GM12878 (cell line): ENCODE results near the gene CGREF1. TPM values are rescaled to one million over a fixed set of nuclear protein-coding genes. Genes with fewer than 3 reads are reported as not detected.
"Not testable (repeated sequence)": the region's sequence is repeated elsewhere in the genome, so short reads cannot be mapped to it uniquely, and the experiment has no call there.

Experiments used
- ATAC-seq: fragments of 200-7000 bp; cut with Tn5 transposase; 3 replicates; pipeline ENCODE4 v1.9.1; 2020; ENCODE audit warnings: mild to moderate bottlenecking, moderate library complexity
- BruUV-seq: library from RNA; stranded (reverse); fragments of 400-500 nt; replicated peaks from 2 replicates; lab custom pipeline; 2021; lab: Mats Ljungman, UMichigan
- CTCF ChIA-PET: fragments of 300-600 bp; sonication (Branson Sonifier 250); formaldehyde crosslinking; extraction: SDS; loops from one replicate; lab custom pipeline; 2021; ENCODE audit warnings: inconsistent platforms; lab: Yijun Ruan, JAX
- POLR2A ChIA-PET: fragments of 350-600 bp; formaldehyde crosslinking; extraction: SDS; loops from one replicate; lab custom pipeline; 2021; ENCODE audit warnings: inconsistent platforms; lab: Charles Lee
- RAD21 ChIA-PET: fragments of 300-600 bp; sonication (Branson Sonifier 250); formaldehyde crosslinking; loops from one replicate; lab custom pipeline; 2023; ENCODE audit warnings: antibody characterized with exemption; ENCODE audit not compliant: unreplicated experiment; lab: Charles Lee
- SMC1A ChIA-PET: fragments of 300-600 bp; sonication (Branson Sonifier 250); formaldehyde crosslinking; loops from one replicate; lab custom pipeline; 2023; ENCODE audit not compliant: unreplicated experiment, uncharacterized antibody; lab: Charles Lee
- DNase-seq: peaks from one replicate; pipeline ENCODE4 v3.0.0-alpha.2; 2011; ENCODE audit warnings: low read depth, low spot score
- FAIRE-seq: peaks from 3 replicates; lab custom pipeline; 2011; peaks lifted over from hg19 to GRCh38; lab: Jason Lieb, UNC
- H2AFZ ChIP-seq: 2 replicates; pipeline ENCODE4 v1.6.0; 2011; ENCODE audit warnings: low read depth, low read length, control low read depth; ENCODE audit not compliant: control insufficient read depth
- H3K27ac ChIP-seq: 2 replicates; pipeline ENCODE4 v1.5.1; 2011; ENCODE audit warnings: control low read depth; ENCODE audit not compliant: control insufficient read depth, insufficient read depth
- H3K27me3 ChIP-seq, 2 experiments: replicated peaks in 1 of 2; 2 replicates each; pipeline versions ENCODE4 v1.6.0 to v1.6.1; 2011; ENCODE audit warnings: low read length in 1 of 2; ENCODE audit not compliant: control insufficient read depth in 2 of 2, insufficient read depth in 2 of 2
- H3K36me3 ChIP-seq, 2 experiments: 2 replicates each; pipeline ENCODE4 v1.5.1; 2011; ENCODE audit warnings: low read length in 1 of 2; ENCODE audit not compliant: control insufficient read depth in 2 of 2, insufficient read depth in 2 of 2
- H3K4me1 ChIP-seq: 2 replicates; pipeline ENCODE4 v1.6.1; 2011; ENCODE audit warnings: mild to moderate bottlenecking, low read length, moderate library complexity, mixed read lengths; ENCODE audit not compliant: control insufficient read depth, insufficient read depth
- H3K4me2 ChIP-seq: 2 replicates; pipeline ENCODE4 v1.6.0; 2011; ENCODE audit warnings: control low read depth; ENCODE audit not compliant: control insufficient read depth, insufficient read depth
- H3K4me3 ChIP-seq: fragments of 200-600 bp; sonication (generic); 2 replicates; pipeline ENCODE4 v1.5.1; 2016
- H3K79me2 ChIP-seq: 2 replicates; pipeline ENCODE4 v1.6.0; 2011; ENCODE audit warnings: low read length; ENCODE audit not compliant: control insufficient read depth, insufficient read depth
- H3K9ac ChIP-seq: 2 replicates; pipeline ENCODE4 v1.8.0; 2011; ENCODE audit warnings: low read length, control low read depth, mixed read lengths; ENCODE audit not compliant: control insufficient read depth, insufficient read depth
- H3K9me3 ChIP-seq: replicated peaks from 3 replicates; pipeline ENCODE4 v1.5.1; 2011; ENCODE audit warnings: mild to moderate bottlenecking, low read length; ENCODE audit not compliant: control insufficient read depth, insufficient read depth
- H4K20me1 ChIP-seq: 2 replicates; pipeline ENCODE4 v1.6.0; 2011; ENCODE audit not compliant: control insufficient read depth, insufficient read depth
- BHLHE40 ChIP-seq, 2 experiments: fragments of 450-650 bp in 1 of 2; IDR thresholded peaks; 2 replicates each; pipeline ENCODE4 v1.6.1; 2011 to 2017; ENCODE audit warnings: low read depth in 2 of 2, borderline replicate concordance in 1 of 2, improper control_type of control experiment in 1 of 2, low read length in 1 of 2, mild to moderate bottlenecking in 1 of 2
- ELK1 ChIP-seq: IDR thresholded peaks from 2 replicates; pipeline ENCODE4 v1.6.1; 2012; ENCODE audit warnings: low read depth, low read length, improper control_type of control experiment
- ETV6 ChIP-seq, 2 experiments: fragments of 450-650 bp in 1 of 2; IDR thresholded peaks in 1 of 2; conservative IDR thresholded peaks in 1 of 2; 2 replicates each; pipeline ENCODE4 v1.6.1; 2014; ENCODE audit warnings: antibody characterized with exemption in 1 of 2, borderline replicate concordance in 1 of 2, low read depth in 1 of 2, mild to moderate bottlenecking in 1 of 2, moderate library complexity in 1 of 2
- NBN ChIP-seq: fragments of 450-650 bp; IDR thresholded peaks from 2 replicates; pipeline ENCODE4 v1.6.1; 2016
- PAX5 ChIP-seq: IDR thresholded peaks from 2 replicates; pipeline ENCODE4 v1.6.1; 2011; ENCODE audit warnings: low read depth, low read length, borderline replicate concordance
- PML ChIP-seq: IDR thresholded peaks from 2 replicates; pipeline ENCODE4 v1.6.1; 2012; ENCODE audit warnings: low read length, inconsistent platforms
- RUNX3 ChIP-seq: IDR thresholded peaks from 2 replicates; pipeline ENCODE4 v1.6.1; 2012; ENCODE audit warnings: low read length, inconsistent platforms
- STAT1 ChIP-seq: fragments of 450-650 bp; conservative IDR thresholded peaks from 2 replicates; pipeline ENCODE4 v1.6.1; 2014; ENCODE audit warnings: antibody characterized with exemption, mild to moderate bottlenecking
- WGBS: methylation state at CpG from one replicate; pipeline ENCODE4 v1.1.6; 2016; ENCODE audit warnings: low lambda C conversion rate; ENCODE audit not compliant: insufficient replicate concordance, insufficient coverage; ENCODE audit errors: missing lambda C conversion rate; 5-methylcytosine and 5-hydroxymethylcytosine counted together
- in situ Hi-C: fragments of 300-500 bp; cut with MboI; formaldehyde crosslinking; loops from 9 replicates; pipeline ENCODE4 v1.14.3; 2018; ENCODE audit warnings: mixed read lengths
- intact Hi-C: fragments of 100-400 bp; cut with micrococcal nuclease; formaldehyde crosslinking; loops from one replicate; pipeline ENCODE4 v1.14.2; 2022; ENCODE audit not compliant: unreplicated experiment
- polyA plus RNA-seq, 11 experiments: library from polyadenylated mRNA; depleted of rRNA in 4 of 11; unstranded in 6 of 11; stranded (reverse) in 5 of 11; fragments of >200 nt; fragmentation: Nextera tagmentation in 4 of 11; fragmentation: Illumina TruSeq in 1 of 11; extraction: Ambion mirVana in 4 of 11; extraction: Trizol in 1 of 11; gene quantifications; 1 replicate in 1 of 11; 2 replicates in 10 of 11; pipeline versions ENCODE4 v1.2.1 to v1.2.3, GENCODE V29; 2011 to 2016; ENCODE audit warnings: inconsistent platforms in 2 of 11, missing spikeins in 2 of 11, low read depth in 1 of 11
- total RNA-seq, 4 experiments: library from RNA; depleted of rRNA in 3 of 4; stranded (reverse); fragments of >200 nt in 3 of 4; fragmentation: Illumina TruSeq in 1 of 4; extraction: Trizol in 1 of 4; gene quantifications; 2 replicates each; pipeline versions ENCODE4 v1.2.1 to v1.2.3, GENCODE V29; 2013 to 2021

CGREF1 gene
- total and polyA plus RNA-seq, 10 of the 15 experiments (the other 5 are each of a cell fraction or from before 2014, with no cell fraction given), result 0.06 to 0.21 TPM; not detected in 8

DNA sequence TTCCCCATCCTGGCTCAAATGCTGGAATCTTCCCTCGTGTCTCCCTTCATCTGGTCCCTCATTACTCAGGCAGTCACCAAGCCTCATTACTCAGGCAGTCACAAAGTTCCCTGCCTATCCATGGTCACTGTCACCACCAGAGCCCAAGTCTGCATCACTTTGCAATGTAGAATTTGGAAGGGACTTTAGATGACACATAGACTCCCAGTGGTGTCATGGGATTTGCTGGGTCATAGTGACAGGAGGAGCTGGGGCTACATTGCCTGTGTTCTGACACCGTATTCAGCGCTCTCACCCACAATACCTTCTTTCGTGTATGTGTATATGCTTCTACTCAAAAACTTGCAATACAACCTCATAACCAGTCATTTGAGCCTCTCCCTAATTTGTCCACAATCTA, 42.6 kb downstream of the CGREF1 start:
- no peaks in the 10 kb centered on the region for H4K20me1 ChIP-seq
- POLR2A ChIA-PET, result interaction anchor here (0.7 kb wide), 1 partner anchor 26 kb away, joined by 3 read pairs; the partner anchor contains the start of gene AGBL5
- in situ Hi-C loops (no loop called here), intact Hi-C loops (no loop called here)
- SMC1A ChIA-PET, result interaction anchor here (0.7 kb wide), 1 partner anchor 31 kb away, joined by 3 read pairs; no protein-coding TSS in a partner anchor
- RAD21 ChIA-PET, result no interaction called here
- WGBS, result 92% methylated on average over 4 of the region's 4 CpGs
- CTCF ChIA-PET, result interaction anchor here (1.1 kb wide), 2 partner anchors 11 to 25 kb away, joined by 3 to 9 read pairs; partner anchors contain the start of genes AGBL5 and KHK
- H3K4me2 ChIP-seq, result no peak overlapping the region
- FAIRE-seq (no peak), ATAC-seq (no peak), DNase-seq (no peak)
- peaks cover 41% of the 10 kb centered on the region for H3K4me1 ChIP-seq
- H3K4me3 ChIP-seq, result no peak overlapping the region
- H3K36me3 ChIP-seq, result no peaks in the 10 kb centered on the region
- no peak overlapping the region for H3K27ac ChIP-seq
- H2AFZ ChIP-seq, result no peak overlapping the region
- no peaks in the 10 kb centered on the region for H3K9me3 ChIP-seq
- peaks cover 2% of the 10 kb centered on the region for H3K79me2 ChIP-seq
- H3K27me3 ChIP-seq, result no peaks in the 10 kb centered on the region
- no TSS peak for BruUV-seq
- no peak for TF ChIP-seq ELK1
- TF ChIP-seq PAX5, result no peak
- no peak for TF ChIP-seq ETV6 (conservative IDR thresholded peaks at IDR 0.05 in 1 of 2, IDR thresholded peaks at IDR 0.05 in 1 of 2; ENCODE audit: borderline replicate concordance in 1 of 2, low read depth in 1 of 2)
- TF ChIP-seq STAT1, result no peak
- TF ChIP-seq PML, result no peak
- H3K9ac ChIP-seq, result no peak overlapping the region

DNA sequence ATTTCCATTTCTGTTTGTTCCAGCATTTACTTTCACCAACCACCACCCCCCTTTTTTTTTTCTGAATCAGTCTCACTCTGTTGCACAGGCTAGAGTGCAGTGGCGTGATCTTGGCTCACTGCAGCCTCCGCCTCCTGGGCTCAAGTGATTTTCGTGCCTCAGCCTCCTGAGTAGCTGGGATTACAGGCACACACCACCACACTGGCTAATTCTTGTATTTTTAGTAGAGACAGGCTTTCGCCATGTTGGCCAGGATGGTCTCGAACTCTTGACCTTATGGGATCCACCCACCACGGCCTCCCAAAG, 43.4 kb downstream of the CGREF1 start:
- H3K4me2 ChIP-seq, result peak overlapping the region; percentile 61
- BruUV-seq, H3K9ac ChIP-seq, FAIRE-seq, in situ Hi-C loops, H3K79me2 ChIP-seq, H4K20me1 ChIP-seq, H3K9me3 ChIP-seq, SMC1A ChIA-PET, intact Hi-C loops, H3K27me3 ChIP-seq, H3K36me3 ChIP-seq, DNase-seq, ATAC-seq: not testable (repeated sequence)
- peaks cover 35% of the 10 kb centered on the region for H3K4me1 ChIP-seq
- WGBS, result 47% methylated on average over 6 of the region's 6 CpGs
- ChIA-PET RAD21 (interaction anchor here (0.7 kb wide), 2 partner anchors 11 to 24 kb away, joined by 3 to 4 read pairs; partner anchors contain the start of gene AGBL5), POLR2A (interaction anchor here (12.2 kb wide), 1 partner anchor 22 kb away, joined by 139 read pairs; the partner anchor contains the start of gene AGBL5), CTCF (interaction anchor here (1.0 to 2.4 kb wide), 3 partner anchors 8 to 24 kb away, joined by 4 to 12 read pairs (median 8); partner anchors contain the start of genes AGBL5 and KHK)
- peak; percentile 21; the same call in 1 of the 2 replicates for TF ChIP-seq NBN
- 0 out of 2 replicates have a peak, but pooled peaks have one; percentile 8 for TF ChIP-seq RUNX3
- peak; percentile 57; the same call in 1 of the 2 replicates for TF ChIP-seq PAX5
- 0 out of 4 replicates have a peak, but pooled peaks of 1 of the 2 experiments have one; percentile 11 for TF ChIP-seq BHLHE40 (IDR thresholded peaks at IDR 0.05; ENCODE audit: borderline replicate concordance in 1 of 2, low read depth in 2 of 2, low read length in 1 of 2)
- peak overlapping the region; percentile 31; the same call in 1 of the 2 replicates for H2AFZ ChIP-seq
- H3K27ac ChIP-seq, result peak overlapping the region; percentile 74
- peak overlapping the region; percentile 31 for H3K4me3 ChIP-seq
